Measurements from ENCODE around the gene SERTAD3.
A peak's percentile ranks its signal among the peaks of the same experiment; 100 is the strongest.
"Not testable (repeated sequence)": the region's sequence is repeated elsewhere in the genome, so short reads cannot be mapped to it uniquely, and the experiment has no call there.

SERTAD3 gene

DNA sequence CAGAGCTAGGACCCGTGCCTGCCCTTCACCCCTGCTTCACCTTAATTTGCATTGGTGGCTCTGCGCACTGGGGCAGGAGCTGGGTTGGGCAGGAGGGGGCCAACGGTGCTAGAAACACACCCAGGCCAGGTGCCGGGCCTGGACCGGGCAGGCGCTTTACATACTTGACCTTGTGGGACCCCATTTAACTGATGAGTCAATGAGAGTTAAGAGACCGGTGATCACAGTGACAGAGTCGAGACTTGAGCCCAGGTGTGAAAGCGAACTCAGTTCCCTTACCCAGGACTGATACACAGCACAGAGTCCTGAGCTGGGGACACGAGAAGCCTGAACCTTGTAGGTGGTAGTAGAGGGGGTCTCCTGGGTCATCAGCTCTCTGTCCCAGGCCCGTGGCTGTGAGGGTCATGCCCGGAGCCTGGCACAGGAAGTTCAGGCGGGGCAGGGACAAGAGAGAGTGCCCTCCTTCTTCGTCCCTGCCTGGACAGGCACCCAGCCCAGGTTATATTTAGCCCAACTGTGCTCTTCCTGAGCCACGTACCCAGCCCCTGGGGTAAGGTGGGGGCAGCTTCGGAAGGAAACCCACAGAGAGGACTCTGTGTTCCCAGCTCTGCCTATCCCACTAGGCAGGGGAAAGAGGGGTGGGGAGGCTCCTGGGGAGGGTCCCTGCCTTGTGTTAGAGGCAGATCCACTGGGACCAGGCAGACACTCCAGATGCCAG is 32.9 kb downstream of the SERTAD3 start:
- H4K8ac ChIP-seq (ENCODE audit: low read length), result peak overlapping the region; percentile 39
- H3K27me3 ChIP-seq (ENCODE audit: control insufficient read depth in 1 of 2, insufficient read depth in 1 of 2, low read length in 2 of 2), result peaks cover 3 to 21% of the 10 kb centered on the region in 2 experiments
- DNase-seq, result no peak
- H3K9me3 ChIP-seq (ENCODE audit: control insufficient read depth, low read length), result no peaks in the 10 kb centered on the region
- no peaks in the 10 kb centered on the region for H3K79me1 ChIP-seq (replicated peaks; ENCODE audit: low read length, poor library complexity, severe bottlenecking)
- H2BK5ac ChIP-seq (ENCODE audit: low read depth, low read length, poor library complexity, severe bottlenecking), result no peak overlapping the region
- H3K18ac ChIP-seq (ENCODE audit: low read depth in 1 of 2, low read length in 2 of 2), result no peak overlapping the region
- no peak overlapping the region for H3K23ac ChIP-seq (ENCODE audit: low read length in 2 of 2)
- H2BK12ac ChIP-seq (ENCODE audit: low read length in 2 of 2), result peak overlapping the region; percentile 28 to 52
- no peak overlapping the region for H2AFZ ChIP-seq (ENCODE audit: low read depth, low read length)
- H4K91ac ChIP-seq (ENCODE audit: low read length), result peak overlapping the region; percentile 64
- H2BK15ac ChIP-seq (ENCODE audit: low read depth, poor library complexity, severe bottlenecking), result no peak overlapping the region
- H3K4me3 ChIP-seq (ENCODE audit: insufficient read depth in 1 of 2, low read depth in 1 of 2, low read length in 2 of 2), result no peak overlapping the region
- no peak overlapping the region for H3K4me2 ChIP-seq (ENCODE audit: low read length, poor library complexity, severe bottlenecking)
- no peak overlapping the region for H2AK5ac ChIP-seq (ENCODE audit: low read length, severe bottlenecking)
- H3K36me3 ChIP-seq (ENCODE audit: control insufficient read depth in 1 of 2, insufficient read depth in 2 of 2, low read depth in 1 of 2, low read length in 2 of 2), result no peaks in the 10 kb centered on the region
- H3K14ac ChIP-seq (ENCODE audit: low read length in 2 of 2), result no peak overlapping the region
- no peak overlapping the region for H3K9ac ChIP-seq (ENCODE audit: low read length)
- no peak overlapping the region for H2BK120ac ChIP-seq (ENCODE audit: low read depth, low read length)
- 80% methylated on average over 14 of the region's 16 CpGs for WGBS
- no peak overlapping the region for H3K27ac ChIP-seq (ENCODE audit: low read length, poor library complexity, severe bottlenecking)
- peaks cover 25% of the 10 kb centered on the region for H3K4me1 ChIP-seq (ENCODE audit: control insufficient read depth, insufficient read depth, low read depth, low read length)
- no peak overlapping the region for H3K4ac ChIP-seq (ENCODE audit: low read depth in 1 of 2, low read length in 2 of 2)

DNA sequence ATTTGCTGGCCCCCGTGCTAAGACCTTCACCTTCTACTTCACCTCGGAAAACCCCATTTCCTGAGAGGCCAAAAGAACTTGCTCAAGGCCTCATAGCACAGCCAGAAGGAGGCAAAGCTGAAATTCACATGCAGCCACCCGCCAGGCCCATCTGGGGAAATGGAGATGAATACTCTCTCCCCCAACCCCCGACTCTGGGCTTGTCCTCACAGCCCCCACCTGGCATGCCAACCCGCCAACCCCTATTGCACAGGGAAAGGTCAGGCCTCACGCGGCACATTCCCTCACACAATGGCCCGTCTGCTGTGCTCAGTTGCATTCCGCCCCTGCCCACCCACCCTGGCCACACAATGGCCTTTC is 34.1 kb downstream of the SERTAD3 start:
- no peak overlapping the region for H3K27ac ChIP-seq (ENCODE audit: low read length, poor library complexity, severe bottlenecking)
- no peak overlapping the region for H2AFZ ChIP-seq (ENCODE audit: low read depth, low read length)
- H3K9me3 ChIP-seq (ENCODE audit: control insufficient read depth, low read length), result no peaks in the 10 kb centered on the region
- no peaks in the 10 kb centered on the region for H3K79me1 ChIP-seq (replicated peaks; ENCODE audit: low read length, poor library complexity, severe bottlenecking)
- peaks cover 3 to 21% of the 10 kb centered on the region in 2 experiments for H3K27me3 ChIP-seq (ENCODE audit: control insufficient read depth in 1 of 2, insufficient read depth in 1 of 2, low read length in 2 of 2)
- H3K14ac ChIP-seq (ENCODE audit: low read length in 2 of 2), result no peak overlapping the region
- no peak overlapping the region for H3K4ac ChIP-seq (ENCODE audit: low read depth in 1 of 2, low read length in 2 of 2)
- H3K18ac ChIP-seq (ENCODE audit: low read depth in 1 of 2, low read length in 2 of 2), result no peak overlapping the region
- H3K4me3 ChIP-seq (ENCODE audit: insufficient read depth in 1 of 2, low read depth in 1 of 2, low read length in 2 of 2), result no peak overlapping the region
- no peak for DNase-seq
- H3K4me2 ChIP-seq (ENCODE audit: low read length, poor library complexity, severe bottlenecking), result no peak overlapping the region
- H4K91ac ChIP-seq (ENCODE audit: low read length), result no peak overlapping the region
- no peak overlapping the region for H3K23ac ChIP-seq (ENCODE audit: low read length in 2 of 2)
- H3K36me3 ChIP-seq (ENCODE audit: control insufficient read depth in 1 of 2, insufficient read depth in 2 of 2, low read depth in 1 of 2, low read length in 2 of 2), result no peaks in the 10 kb centered on the region
- H2BK15ac ChIP-seq (ENCODE audit: low read depth, poor library complexity, severe bottlenecking), result no peak overlapping the region
- no peak overlapping the region for H2BK5ac ChIP-seq (ENCODE audit: low read depth, low read length, poor library complexity, severe bottlenecking)
- WGBS, result 85% methylated on average over 8 of the region's 9 CpGs
- H3K4me1 ChIP-seq (ENCODE audit: control insufficient read depth, insufficient read depth, low read depth, low read length), result peaks cover 25% of the 10 kb centered on the region
- H4K8ac ChIP-seq (ENCODE audit: low read length), result no peak overlapping the region
- no peak overlapping the region for H2BK12ac ChIP-seq (ENCODE audit: low read length in 2 of 2)
- no peak overlapping the region for H3K9ac ChIP-seq (ENCODE audit: low read length)
- H2BK120ac ChIP-seq (ENCODE audit: low read depth, low read length), result no peak overlapping the region
- H2AK5ac ChIP-seq (ENCODE audit: low read length, severe bottlenecking), result no peak overlapping the region

DNA sequence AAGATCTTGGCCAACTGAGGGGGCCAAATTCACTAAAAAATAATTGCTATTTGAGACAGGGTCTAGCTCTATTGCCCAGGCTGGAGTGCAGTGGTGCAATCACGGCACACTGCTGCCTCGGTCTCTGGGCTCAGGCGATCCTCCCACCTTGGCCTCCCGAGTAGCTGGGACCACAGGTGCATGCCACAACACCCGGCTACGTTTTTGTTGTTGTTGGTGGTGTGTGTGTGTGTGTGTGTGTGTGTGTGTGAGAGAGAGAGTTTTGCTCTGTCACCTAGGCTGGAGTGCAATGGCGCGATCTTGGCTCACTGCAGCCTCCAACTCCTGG is 35.6 kb downstream of the SERTAD3 start:
- not testable (repeated sequence) for H4K91ac ChIP-seq (ENCODE audit: low read length); H4K8ac ChIP-seq (ENCODE audit: low read length); H3K36me3 ChIP-seq (ENCODE audit: control insufficient read depth in 1 of 2, insufficient read depth in 2 of 2, low read depth in 1 of 2, low read length in 2 of 2); H3K4me3 ChIP-seq (ENCODE audit: insufficient read depth in 1 of 2, low read depth in 1 of 2, low read length in 2 of 2); H2BK15ac ChIP-seq (ENCODE audit: low read depth, poor library complexity, severe bottlenecking); H3K18ac ChIP-seq (ENCODE audit: low read depth in 1 of 2, low read length in 2 of 2); H3K4ac ChIP-seq (ENCODE audit: low read depth in 1 of 2, low read length in 2 of 2); DNase-seq; H3K9me3 ChIP-seq (ENCODE audit: control insufficient read depth, low read length); H3K4me2 ChIP-seq (ENCODE audit: low read length, poor library complexity, severe bottlenecking); H3K79me1 ChIP-seq (replicated peaks; ENCODE audit: low read length, poor library complexity, severe bottlenecking); H2AK5ac ChIP-seq (ENCODE audit: low read length, severe bottlenecking); H3K23ac ChIP-seq (ENCODE audit: low read length in 2 of 2); H2AFZ ChIP-seq (ENCODE audit: low read depth, low read length); H2BK5ac ChIP-seq (ENCODE audit: low read depth, low read length, poor library complexity, severe bottlenecking); H3K9ac ChIP-seq (ENCODE audit: low read length); H3K27ac ChIP-seq (ENCODE audit: low read length, poor library complexity, severe bottlenecking); H3K14ac ChIP-seq (ENCODE audit: low read length in 2 of 2); H2BK12ac ChIP-seq (ENCODE audit: low read length in 2 of 2); H2BK120ac ChIP-seq (ENCODE audit: low read depth, low read length)
- Histone ChIP-seq H3K27me3 (ENCODE audit: control insufficient read depth in 1 of 2, insufficient read depth in 1 of 2, low read length in 2 of 2) (peaks cover 3 to 21% of the 10 kb centered on the region in 2 experiments), H3K4me1 (ENCODE audit: control insufficient read depth, insufficient read depth, low read depth, low read length) (peaks cover 21% of the 10 kb centered on the region)
- WGBS, result 91% methylated on average over 8 of the region's 8 CpGs

DNA sequence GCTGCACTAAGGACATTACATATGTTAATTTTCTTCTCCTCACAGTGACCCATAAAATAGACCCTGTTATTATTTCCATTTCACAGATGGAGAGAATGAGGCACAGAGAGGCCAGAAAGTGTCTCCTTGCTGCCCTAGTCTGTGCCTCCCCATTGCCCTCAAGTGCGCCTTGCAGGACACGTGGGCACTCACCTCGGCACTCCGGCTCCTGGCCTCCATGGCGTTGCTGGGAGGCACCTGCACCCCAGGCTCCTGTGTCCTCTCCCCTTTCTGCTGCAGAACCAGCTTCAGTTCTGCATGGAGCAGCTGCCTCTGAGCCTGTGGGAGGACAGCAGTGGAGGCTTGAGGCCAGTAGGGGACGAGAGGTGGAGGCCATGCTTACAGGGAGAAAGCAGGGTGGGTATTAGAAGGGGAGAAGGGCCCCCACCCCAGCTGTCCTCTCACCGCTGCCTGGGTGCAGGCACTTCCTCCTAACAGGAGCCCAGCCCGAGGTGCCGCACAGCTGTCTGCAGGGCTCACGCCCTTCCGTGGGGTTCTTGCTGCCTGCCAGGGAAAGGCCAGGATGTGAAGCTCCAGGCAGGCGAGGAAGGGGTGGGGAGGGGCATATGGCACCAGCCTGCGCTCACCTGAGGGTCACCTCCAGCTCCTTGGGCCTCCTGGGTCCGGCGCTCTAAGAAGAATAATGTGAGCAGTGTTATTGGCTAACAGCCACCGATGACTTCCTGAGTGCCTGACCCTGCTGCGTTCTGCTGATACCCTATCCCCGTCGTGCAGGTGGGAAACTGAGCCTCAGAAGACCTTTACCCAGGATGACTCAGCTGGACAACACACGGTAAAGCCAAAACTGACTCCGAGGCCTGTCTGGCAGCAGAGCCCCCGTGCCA is 36.2 kb downstream of the SERTAD3 start:
- H2AFZ ChIP-seq (ENCODE audit: low read depth, low read length), result no peak overlapping the region
- 89% methylated on average over 22 of the region's 22 CpGs for WGBS
- no peak overlapping the region for H3K4me3 ChIP-seq (ENCODE audit: insufficient read depth in 1 of 2, low read depth in 1 of 2, low read length in 2 of 2)
- H3K9ac ChIP-seq (ENCODE audit: low read length), result no peak overlapping the region
- no peak overlapping the region for H2BK12ac ChIP-seq (ENCODE audit: low read length in 2 of 2)
- H3K4me2 ChIP-seq (ENCODE audit: low read length, poor library complexity, severe bottlenecking), result no peak overlapping the region
- H3K27me3 ChIP-seq (ENCODE audit: control insufficient read depth in 1 of 2, insufficient read depth in 1 of 2, low read length in 2 of 2), result peaks cover 2 to 15% of the 10 kb centered on the region in 2 experiments
- H3K4me1 ChIP-seq (ENCODE audit: control insufficient read depth, insufficient read depth, low read depth, low read length), result peaks cover 21% of the 10 kb centered on the region
- H4K8ac ChIP-seq (ENCODE audit: low read length), result peak overlapping the region; percentile 62
- no peak overlapping the region for H3K14ac ChIP-seq (ENCODE audit: low read length in 2 of 2)
- no peak overlapping the region for H2BK120ac ChIP-seq (ENCODE audit: low read depth, low read length)
- H3K36me3 ChIP-seq (ENCODE audit: control insufficient read depth in 1 of 2, insufficient read depth in 2 of 2, low read depth in 1 of 2, low read length in 2 of 2), result no peaks in the 10 kb centered on the region
- H3K9me3 ChIP-seq (ENCODE audit: control insufficient read depth, low read length), result no peaks in the 10 kb centered on the region
- H2BK15ac ChIP-seq (ENCODE audit: low read depth, poor library complexity, severe bottlenecking), result peak overlapping the region; percentile 36
- H2BK5ac ChIP-seq (ENCODE audit: low read depth, low read length, poor library complexity, severe bottlenecking), result no peak overlapping the region
- peak overlapping the region; percentile 58 for H4K91ac ChIP-seq (ENCODE audit: low read length)
- H3K4ac ChIP-seq (ENCODE audit: low read depth in 1 of 2, low read length in 2 of 2), result no peak overlapping the region
- H3K27ac ChIP-seq (ENCODE audit: low read length, poor library complexity, severe bottlenecking), result no peak overlapping the region
- no peak overlapping the region for H2AK5ac ChIP-seq (ENCODE audit: low read length, severe bottlenecking)
- no peak overlapping the region for H3K18ac ChIP-seq (ENCODE audit: low read depth in 1 of 2, low read length in 2 of 2)
- H3K23ac ChIP-seq (ENCODE audit: low read length in 2 of 2), result no peak overlapping the region
- H3K79me1 ChIP-seq (replicated peaks; ENCODE audit: low read length, poor library complexity, severe bottlenecking), result no peaks in the 10 kb centered on the region
- DNase-seq, result no peak
